ENCODE measurements around the gene BBLN.
"Not testable (repeated sequence)": the region's sequence is repeated elsewhere in the genome, so short reads cannot be mapped to it uniquely, and the experiment has no call there.

The BBLN gene

GRCh38 chr9:128132139-128132538, 27.9 kb upstream of the BBLN start:
- H3K9me3 ChIP-seq (ENCODE audit: insufficient read depth, low read depth, low read length); H3K4me3 ChIP-seq (ENCODE audit: low read depth, low read length); H2BK120ac ChIP-seq (ENCODE audit: insufficient read depth, low read length, poor library complexity); H2BK5ac ChIP-seq (ENCODE audit: low read depth, low read length, poor library complexity); H3K27me3 ChIP-seq (ENCODE audit: insufficient read depth, low read length); H3K27ac ChIP-seq (ENCODE audit: low read depth, low read length); H3K4me1 ChIP-seq (ENCODE audit: control insufficient read depth in 1 of 2, insufficient read depth in 2 of 2, low read length in 2 of 2); H3K23ac ChIP-seq (ENCODE audit: low read length); H2AFZ ChIP-seq (ENCODE audit: insufficient read depth, low read length, poor library complexity); H4K91ac ChIP-seq (ENCODE audit: low read depth, low read length); H3K9ac ChIP-seq (ENCODE audit: low read length); H4K12ac ChIP-seq (ENCODE audit: low read depth, low read length); H3K4ac ChIP-seq (ENCODE audit: low read depth, low read length); H2BK12ac ChIP-seq (ENCODE audit: low read length); DNase-seq; H2AK5ac ChIP-seq (ENCODE audit: low read length); H3K36me3 ChIP-seq (ENCODE audit: control insufficient read depth in 1 of 2, insufficient read depth in 2 of 2, low read length in 2 of 2); H3K18ac ChIP-seq (ENCODE audit: low read length); H3K14ac ChIP-seq (ENCODE audit: low read length); H4K8ac ChIP-seq (ENCODE audit: low read depth, low read length); H3K4me2 ChIP-seq (ENCODE audit: low read length): not testable (repeated sequence)
- WGBS (ENCODE audit: extremely low coverage, insufficient coverage, insufficient read length), result no CpG with 5 or more reads among the region's 8 CpGs
- Histone ChIP-seq H3K79me2 (ENCODE audit: control insufficient read depth, insufficient read depth, low read length, poor library complexity) (peaks cover 13% of the 10 kb centered on the region), H3K79me1 (ENCODE audit: low read length) (peaks cover 14% of the 10 kb centered on the region)

- H3K4me2 ChIP-seq (ENCODE audit: low read length); H3K4ac ChIP-seq (ENCODE audit: low read depth, low read length); H3K9ac ChIP-seq (ENCODE audit: low read length); H3K9me3 ChIP-seq (ENCODE audit: insufficient read depth, low read depth, low read length); H3K36me3 ChIP-seq (ENCODE audit: control insufficient read depth in 1 of 2, insufficient read depth in 2 of 2, low read length in 2 of 2); H3K14ac ChIP-seq (ENCODE audit: low read length); H3K4me1 ChIP-seq (ENCODE audit: control insufficient read depth in 1 of 2, insufficient read depth in 2 of 2, low read length in 2 of 2); H3K27me3 ChIP-seq (ENCODE audit: insufficient read depth, low read length); H2AK5ac ChIP-seq (ENCODE audit: low read length); DNase-seq; H2AFZ ChIP-seq (ENCODE audit: insufficient read depth, low read length, poor library complexity); H2BK12ac ChIP-seq (ENCODE audit: low read length); H2BK120ac ChIP-seq (ENCODE audit: insufficient read depth, low read length, poor library complexity); H4K12ac ChIP-seq (ENCODE audit: low read depth, low read length); H3K18ac ChIP-seq (ENCODE audit: low read length); H3K79me1 ChIP-seq (ENCODE audit: low read length); H4K91ac ChIP-seq (ENCODE audit: low read depth, low read length); H3K27ac ChIP-seq (ENCODE audit: low read depth, low read length); H2BK5ac ChIP-seq (ENCODE audit: low read depth, low read length, poor library complexity); H3K79me2 ChIP-seq (ENCODE audit: control insufficient read depth, insufficient read depth, low read length, poor library complexity); H3K23ac ChIP-seq (ENCODE audit: low read length); H4K8ac ChIP-seq (ENCODE audit: low read depth, low read length); H3K4me3 ChIP-seq (ENCODE audit: low read depth, low read length): not testable (repeated sequence)
- WGBS (ENCODE audit: extremely low coverage, insufficient coverage, insufficient read length), result no CpG with 5 or more reads among the region's 8 CpGs
Observed at GRCh38 chr9:128135561-128135960, 24.5 kb upstream of the BBLN start.

GRCh38 chr9:128136816-128137793, 23.0 kb upstream of the BBLN start:
- H4K12ac ChIP-seq (ENCODE audit: low read depth, low read length), result no peak overlapping the region
- no peak overlapping the region for H4K8ac ChIP-seq (ENCODE audit: low read depth, low read length)
- no peak overlapping the region for H2BK120ac ChIP-seq (ENCODE audit: insufficient read depth, low read length, poor library complexity)
- H3K9me3 ChIP-seq (ENCODE audit: insufficient read depth, low read depth, low read length), result no peaks in the 10 kb centered on the region
- H3K9ac ChIP-seq (ENCODE audit: low read length), result no peak overlapping the region
- H2BK12ac ChIP-seq (ENCODE audit: low read length), result no peak overlapping the region
- no peak overlapping the region for H3K27ac ChIP-seq (ENCODE audit: low read depth, low read length)
- no peak overlapping the region for H3K14ac ChIP-seq (ENCODE audit: low read length)
- no peaks in the 10 kb centered on the region for H3K36me3 ChIP-seq (ENCODE audit: control insufficient read depth in 1 of 2, insufficient read depth in 2 of 2, low read length in 2 of 2)
- no peaks in the 10 kb centered on the region for H3K79me1 ChIP-seq (ENCODE audit: low read length)
- H3K23ac ChIP-seq (ENCODE audit: low read length), result no peak overlapping the region
- WGBS (ENCODE audit: extremely low coverage, insufficient coverage, insufficient read length), result no CpG with 5 or more reads among the region's 18 CpGs
- no peak overlapping the region for H3K4me2 ChIP-seq (ENCODE audit: low read length)
- H2AFZ ChIP-seq (ENCODE audit: insufficient read depth, low read length, poor library complexity), result no peak overlapping the region
- no peak overlapping the region for H2BK5ac ChIP-seq (ENCODE audit: low read depth, low read length, poor library complexity)
- H3K27me3 ChIP-seq (ENCODE audit: insufficient read depth, low read length), result no peaks in the 10 kb centered on the region
- no peak overlapping the region for H2AK5ac ChIP-seq (ENCODE audit: low read length)
- no peak overlapping the region for H4K91ac ChIP-seq (ENCODE audit: low read depth, low read length)
- no peaks in the 10 kb centered on the region for H3K4me1 ChIP-seq (ENCODE audit: control insufficient read depth in 1 of 2, insufficient read depth in 2 of 2, low read length in 2 of 2)
- DNase-seq, result no peak
- no peak overlapping the region for H3K4ac ChIP-seq (ENCODE audit: low read depth, low read length)
- no peak overlapping the region for H3K4me3 ChIP-seq (ENCODE audit: low read depth, low read length)
- H3K79me2 ChIP-seq (ENCODE audit: control insufficient read depth, insufficient read depth, low read length, poor library complexity), result no peaks in the 10 kb centered on the region
- H3K18ac ChIP-seq (ENCODE audit: low read length), result no peak overlapping the region

GRCh38 chr9:128138001-128138400, 22.1 kb upstream of the BBLN start:
- Histone ChIP-seq H3K14ac (ENCODE audit: low read length) (no peak overlapping the region), H2BK5ac (ENCODE audit: low read depth, low read length, poor library complexity) (no peak overlapping the region), H3K27me3 (ENCODE audit: insufficient read depth, low read length) (no peaks in the 10 kb centered on the region), H4K12ac (ENCODE audit: low read depth, low read length) (no peak overlapping the region), H3K9me3 (ENCODE audit: insufficient read depth, low read depth, low read length) (no peaks in the 10 kb centered on the region), H2AK5ac (ENCODE audit: low read length) (no peak overlapping the region), H3K4me1 (ENCODE audit: control insufficient read depth in 1 of 2, insufficient read depth in 2 of 2, low read length in 2 of 2) (no peaks in the 10 kb centered on the region), H3K27ac (ENCODE audit: low read depth, low read length) (no peak overlapping the region), H3K9ac (ENCODE audit: low read length) (no peak overlapping the region), H2BK12ac (ENCODE audit: low read length) (no peak overlapping the region), H2AFZ (ENCODE audit: insufficient read depth, low read length, poor library complexity) (no peak overlapping the region), H3K23ac (ENCODE audit: low read length) (no peak overlapping the region), H3K79me2 (ENCODE audit: control insufficient read depth, insufficient read depth, low read length, poor library complexity) (no peaks in the 10 kb centered on the region), H3K4me3 (ENCODE audit: low read depth, low read length) (no peak overlapping the region), H2BK120ac (ENCODE audit: insufficient read depth, low read length, poor library complexity) (no peak overlapping the region), H3K36me3 (ENCODE audit: control insufficient read depth in 1 of 2, insufficient read depth in 2 of 2, low read length in 2 of 2) (no peaks in the 10 kb centered on the region), H4K91ac (ENCODE audit: low read depth, low read length) (no peak overlapping the region), H3K79me1 (ENCODE audit: low read length) (no peaks in the 10 kb centered on the region), H3K18ac (ENCODE audit: low read length) (no peak overlapping the region), H3K4me2 (ENCODE audit: low read length) (no peak overlapping the region), H4K8ac (ENCODE audit: low read depth, low read length) (no peak overlapping the region), H3K4ac (ENCODE audit: low read depth, low read length) (no peak overlapping the region)
- DNase-seq, result no peak
- no CpG with 5 or more reads among the region's 3 CpGs for WGBS (ENCODE audit: extremely low coverage, insufficient coverage, insufficient read length)
